GM21447 (cell line): ENCODE measurements around the gene SIN3A.
A peak's percentile ranks its signal among the peaks of the same experiment; 100 is the strongest.
"Not testable (repeated sequence)": the region's sequence is repeated elsewhere in the genome, so short reads cannot be mapped to it uniquely, and the experiment has no call there.

ENCODE experiments used
- ATAC-seq: cut with Tn5 transposase; IDR thresholded peaks from one replicate; pipeline ENCODE4 v1.9.1; 2021; ENCODE audit not compliant: unreplicated experiment

The SIN3A gene

GRCh38 chr15:75451674-75452363 lies at the start of gene SIN3A:
Gene SIN3A, minus strand, starts transcription at chr15:75451690. Its CDS starts 21,315 bp downstream, at chr15:75430375.
- ATAC-seq: peak; percentile 41

- no peak for ATAC-seq
Observed at GRCh38 chr15:75493732-75494131, 42.2 kb upstream of the SIN3A start.

GRCh38 chr15:75483961-75484360 lies 32.5 kb upstream of the SIN3A start:
- no peak for ATAC-seq

GRCh38 chr15:75483556-75483955 lies 32.1 kb upstream of the SIN3A start:
- not testable (repeated sequence) for ATAC-seq

GRCh38 chr15:75483106-75483505 lies 31.6 kb upstream of the SIN3A start:
- no peak for ATAC-seq

GRCh38 chr15:75480463-75480862 lies 29.0 kb upstream of the SIN3A start:
- ATAC-seq: not testable (repeated sequence)

- ATAC-seq: no peak
Observed at GRCh38 chr15:75479670-75480069, 28.2 kb upstream of the SIN3A start.

GRCh38 chr15:75477094-75477493 lies 25.6 kb upstream of the SIN3A start:
- not testable (repeated sequence) for ATAC-seq

GRCh38 chr15:75468913-75469598 lies 17.6 kb upstream of the SIN3A start:
- ATAC-seq: no peak

- no peak for ATAC-seq
Observed at GRCh38 chr15:75460646-75461045, 9.2 kb upstream of the SIN3A start.

GRCh38 chr15:75459581-75459980 lies 8.1 kb upstream of the SIN3A start:
- no peak for ATAC-seq

GRCh38 chr15:75456710-75457109 lies 5.2 kb upstream of the SIN3A start:
- ATAC-seq: no peak

- no peak for ATAC-seq
Observed at GRCh38 chr15:75455982-75456531, 4.6 kb upstream of the SIN3A start.

GRCh38 chr15:75455424-75455981 lies 4.0 kb upstream of the SIN3A start:
- ATAC-seq: no peak

- ATAC-seq: no peak
Observed at GRCh38 chr15:75454471-75455378, 3.2 kb upstream of the SIN3A start.

GRCh38 chr15:75453703-75454470 lies 2.4 kb upstream of the SIN3A start:
- ATAC-seq: peak; percentile 25

- no peak for ATAC-seq
Observed at GRCh38 chr15:75452865-75453702, 1.6 kb upstream of the SIN3A start.

- ATAC-seq: no peak
Observed at GRCh38 chr15:75452364-75452864, 924 bp upstream of the SIN3A start.

GRCh38 chr15:75451202-75451673 lies 252 bp downstream of the SIN3A start:
- no peak for ATAC-seq
